NCI-H2029 treated with DMSO at 0.1 percent for 48 hours (cell line): ENCODE measurements around the gene MYH7B.

ENCODE experiments used
- DNase-seq: peaks from one replicate; lab custom pipeline; 2025; lab: John Stamatoyannopoulos, UW

The MYH7B gene

DNA sequence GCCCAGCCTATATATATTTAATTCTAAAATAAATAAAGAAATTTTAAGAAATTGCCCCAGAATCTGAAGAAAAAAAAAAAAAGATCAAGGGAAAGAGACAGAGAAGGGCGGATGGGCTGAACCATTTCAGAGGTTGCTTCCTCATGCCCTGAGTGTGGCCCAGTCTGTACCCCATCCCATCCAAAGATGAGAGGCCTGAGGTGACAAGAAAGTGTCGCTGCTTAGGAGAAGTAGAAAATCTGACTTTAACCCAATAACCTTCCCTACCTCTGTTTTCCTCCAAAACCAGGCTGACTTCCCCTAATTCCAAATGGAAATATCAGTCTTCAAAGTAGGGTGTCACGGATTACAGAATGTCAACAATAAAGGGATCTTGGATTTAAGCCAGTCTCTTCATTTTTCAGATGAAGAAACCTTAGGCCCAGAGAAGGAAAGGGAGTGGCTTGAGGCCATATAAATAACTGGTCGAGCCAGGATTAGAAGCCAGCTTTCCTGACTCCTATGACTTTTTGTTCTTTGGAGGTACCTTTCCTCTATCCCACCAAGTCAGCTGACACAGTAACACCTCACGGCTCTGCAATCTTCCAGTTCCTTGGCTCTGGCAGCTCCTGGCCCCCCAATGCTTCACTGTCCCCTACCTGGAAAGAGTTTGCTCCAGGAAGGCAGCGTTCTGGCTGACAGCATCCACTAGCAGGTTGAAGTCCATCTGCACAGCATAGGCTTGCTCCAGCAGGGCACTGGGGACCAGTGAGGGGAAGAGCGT lies 10.2 kb upstream of the MYH7B start:
- DNase-seq: no peak

DNA sequence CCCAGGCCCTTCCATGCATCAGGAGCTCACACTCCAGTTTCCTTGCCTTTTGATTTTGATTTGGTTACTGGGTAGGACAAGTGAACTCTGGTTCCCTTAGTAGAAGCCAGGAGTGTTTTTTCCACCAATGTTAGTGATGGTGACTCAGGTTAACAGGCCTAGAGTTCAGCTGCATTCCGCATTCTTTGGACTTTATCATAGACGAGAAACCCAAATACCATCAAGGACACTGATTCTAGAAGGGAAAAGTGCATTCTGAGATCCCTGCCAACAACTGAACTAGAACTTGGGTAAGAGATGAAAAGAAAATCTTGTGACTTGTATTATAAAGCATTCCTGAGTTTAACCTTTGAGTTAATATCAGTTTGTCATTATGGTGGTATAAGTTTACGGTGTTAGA lies 9.0 kb upstream of the MYH7B start:
- DNase-seq: no peak

DNA sequence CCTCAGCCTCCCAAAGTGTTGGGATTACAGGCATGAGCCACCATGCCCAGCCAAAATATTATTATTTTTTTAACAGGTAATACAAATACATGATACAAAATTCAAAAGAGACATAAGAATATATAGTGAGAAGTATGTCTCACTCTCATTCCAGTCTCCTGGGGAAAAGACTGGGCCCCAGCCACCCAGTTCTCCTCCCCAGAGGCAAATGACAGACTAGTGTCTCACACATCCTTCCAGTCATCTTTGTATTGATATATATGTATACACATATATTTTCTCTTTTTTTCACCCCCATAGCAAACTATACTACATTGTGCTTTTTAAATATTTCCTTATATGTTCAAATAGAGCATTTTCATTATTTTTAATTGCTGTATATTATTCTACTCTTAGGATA lies 8.3 kb upstream of the MYH7B start:
- DNase-seq: no peak

DNA sequence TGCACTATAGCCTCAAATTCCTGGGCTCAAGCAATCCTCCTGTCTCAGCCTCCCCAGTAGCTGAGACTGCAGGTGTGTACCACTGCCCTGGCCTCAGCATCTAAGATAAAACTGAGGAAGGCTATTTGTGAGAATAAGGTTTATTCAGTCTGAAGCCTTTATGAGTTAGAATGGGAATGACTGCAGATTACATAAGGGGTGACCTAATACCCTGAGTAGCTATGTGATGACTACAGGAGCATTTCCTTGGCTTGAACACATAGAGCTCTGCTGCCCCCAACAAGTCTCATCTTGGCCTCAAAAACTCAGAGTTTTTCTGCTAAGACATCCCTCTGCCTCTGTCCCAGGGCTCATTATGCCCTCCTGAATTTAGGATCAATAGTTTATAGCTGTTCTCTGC lies 7.6 kb upstream of the MYH7B start:
- DNase-seq: no peak

GRCh38 chr20:34949120-34949519 lies 6.5 kb upstream of the MYH7B start:
- no peak for DNase-seq

GRCh38 chr20:34951252-34951651 lies 4.4 kb upstream of the MYH7B start:
- no peak for DNase-seq

- no peak for DNase-seq
These were observed 4.0 kb upstream of the MYH7B start for GRCh38 chr20:34951652-34952051.

DNA sequence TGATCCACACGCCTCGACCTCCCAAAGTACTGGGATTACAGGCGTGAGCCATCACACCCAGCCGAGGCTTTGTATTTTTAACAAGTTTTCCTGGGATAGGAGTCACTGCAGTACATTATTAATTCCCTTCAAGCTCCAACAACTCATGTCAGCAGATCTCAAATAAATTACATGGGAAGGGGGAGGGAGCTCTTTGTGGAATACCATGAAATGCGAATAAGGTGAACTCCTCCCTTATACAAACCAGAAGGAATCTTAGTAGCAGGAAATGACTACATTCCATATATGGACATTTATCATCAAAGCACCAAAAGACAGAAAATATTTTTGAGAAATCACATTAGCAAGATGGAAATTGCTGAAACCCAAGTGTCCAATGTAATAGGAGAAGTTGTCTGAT lies 3.0 kb upstream of the MYH7B start:
- no peak for DNase-seq

DNA sequence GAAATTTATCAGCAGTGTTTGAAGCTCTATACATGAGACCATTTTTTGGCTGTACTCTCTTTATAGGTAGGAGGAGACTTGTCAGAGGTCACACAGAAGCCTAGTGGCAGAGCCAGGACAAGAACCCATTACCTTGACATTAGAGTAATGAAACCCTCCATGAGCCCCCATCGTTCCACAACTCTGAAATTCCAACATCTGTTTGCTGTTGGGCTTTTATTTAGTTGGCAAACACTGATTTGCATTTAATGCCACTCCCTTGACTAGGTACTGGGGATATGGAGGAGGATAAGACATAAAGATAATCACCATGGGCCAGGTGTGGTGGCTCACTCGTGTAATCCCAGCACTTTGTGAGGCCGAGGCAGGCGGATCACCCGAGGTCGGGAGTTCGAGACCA lies 1.7 kb upstream of the MYH7B start:
- DNase-seq: no peak

DNA sequence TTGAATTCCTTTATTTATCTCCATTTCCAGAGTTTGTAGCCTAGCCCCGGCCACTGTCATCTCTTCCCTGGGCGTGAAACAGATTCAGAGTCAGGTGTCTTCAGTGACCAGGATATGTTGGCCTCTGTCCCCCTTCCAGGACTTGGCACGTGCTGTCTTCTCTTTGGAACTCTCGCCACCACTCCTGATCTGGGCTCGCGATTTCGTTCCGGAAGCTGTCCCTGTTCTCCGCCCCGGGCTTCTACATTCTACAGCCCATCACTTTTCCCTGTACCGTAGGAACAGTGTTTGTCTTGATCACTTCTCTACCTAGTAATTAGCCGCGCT lies 801 bp upstream of the MYH7B start:
- peak; percentile 42 for DNase-seq

GRCh38 chr20:34956041-34956458 lies 382 bp downstream of the MYH7B start:
- no peak for DNase-seq

- DNase-seq: no peak
These were observed 1.2 kb downstream of the MYH7B start for GRCh38 chr20:34956751-34957472.

DNA sequence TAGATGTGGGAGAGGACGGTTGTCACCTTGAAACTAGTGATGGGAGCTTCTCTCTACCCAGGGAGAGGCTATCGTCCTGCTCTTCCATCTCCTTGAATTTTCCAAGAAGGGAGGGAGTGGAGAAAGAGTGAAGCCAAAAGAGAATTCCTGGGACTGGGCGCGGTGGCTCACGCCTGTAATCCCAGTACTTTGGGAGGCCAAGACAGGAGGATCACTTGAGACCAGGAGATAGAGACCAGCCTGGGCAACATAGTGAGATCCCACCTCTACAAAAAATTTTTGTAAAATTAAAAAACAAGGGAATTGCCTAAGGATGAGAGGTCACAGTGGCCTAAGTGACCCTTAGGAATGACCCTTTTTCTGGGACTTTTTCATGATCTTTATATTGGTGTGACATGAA lies 8.8 kb downstream of the MYH7B start:
- no peak for DNase-seq

- no peak for DNase-seq
These were observed 9.4 kb downstream of the MYH7B start for GRCh38 chr20:34965051-34965450.

- DNase-seq: no peak
These were observed 11.8 kb downstream of the MYH7B start for GRCh38 chr20:34967421-34967820.

DNA sequence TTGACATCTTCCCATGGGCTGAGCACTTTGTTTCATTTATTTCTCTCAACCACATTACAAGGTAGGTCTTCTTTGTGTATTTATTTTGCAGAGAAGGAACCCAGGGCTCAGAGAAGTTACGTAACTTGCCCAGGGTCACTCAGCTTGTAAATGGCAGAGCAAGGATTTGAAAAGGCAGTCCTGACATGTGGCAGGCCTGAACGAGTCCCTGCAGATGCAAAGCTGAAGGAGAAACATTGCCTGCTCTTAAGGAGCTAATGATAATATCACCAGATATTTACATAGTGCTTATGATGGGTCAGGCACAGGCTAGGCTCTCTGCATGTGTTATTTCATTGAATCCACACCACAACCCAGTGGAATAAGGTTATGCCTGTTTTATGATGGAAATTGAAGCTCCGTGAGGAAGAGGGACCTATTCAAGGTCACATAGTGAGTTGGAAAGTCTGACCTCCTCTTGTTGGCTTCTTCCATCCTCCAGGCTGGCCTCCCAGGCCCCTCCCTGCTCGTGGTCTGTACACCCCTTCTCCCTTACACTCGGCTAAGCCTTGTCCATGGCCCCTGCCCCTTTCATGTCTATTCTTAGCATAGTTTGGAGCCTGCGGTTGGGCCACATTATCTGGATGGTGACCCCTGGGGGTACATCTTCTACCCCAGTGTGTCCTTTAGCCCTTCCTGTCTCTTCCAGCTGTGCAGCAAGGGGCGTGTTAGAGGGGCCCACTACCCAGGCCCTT lies 12.5 kb downstream of the MYH7B start:
- DNase-seq: no peak

DNA sequence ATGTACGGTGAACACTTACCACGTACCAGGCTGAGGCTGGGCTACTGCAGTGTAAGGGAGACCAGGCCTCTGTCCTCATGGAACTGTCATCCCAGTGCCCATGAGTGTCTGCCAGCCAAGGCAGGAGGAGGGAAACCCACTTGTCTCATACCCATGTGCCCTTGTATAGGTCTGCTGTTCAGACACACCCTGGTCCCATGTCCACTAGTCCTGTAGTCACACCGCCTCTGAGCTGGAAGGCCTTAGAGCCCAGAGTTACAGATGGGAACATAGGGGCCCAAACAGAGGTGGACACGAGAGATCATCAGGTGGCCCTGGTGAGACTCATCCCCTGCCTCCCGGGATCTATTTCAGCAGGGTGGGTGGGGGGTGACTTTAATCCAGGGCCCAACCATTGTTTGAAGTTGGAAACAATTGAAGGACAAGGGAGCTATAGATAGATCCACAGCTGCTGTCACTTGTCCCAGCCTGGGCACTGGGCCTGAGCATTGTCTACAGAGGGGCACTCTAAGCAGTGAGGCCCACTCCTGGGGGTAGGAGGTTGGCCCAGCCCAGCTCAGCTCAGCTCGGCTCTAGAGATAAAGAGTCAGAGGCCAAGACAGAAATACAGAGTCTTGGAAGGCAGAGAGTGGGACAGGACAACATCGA lies 14.6 kb downstream of the MYH7B start:
- DNase-seq: no peak

DNA sequence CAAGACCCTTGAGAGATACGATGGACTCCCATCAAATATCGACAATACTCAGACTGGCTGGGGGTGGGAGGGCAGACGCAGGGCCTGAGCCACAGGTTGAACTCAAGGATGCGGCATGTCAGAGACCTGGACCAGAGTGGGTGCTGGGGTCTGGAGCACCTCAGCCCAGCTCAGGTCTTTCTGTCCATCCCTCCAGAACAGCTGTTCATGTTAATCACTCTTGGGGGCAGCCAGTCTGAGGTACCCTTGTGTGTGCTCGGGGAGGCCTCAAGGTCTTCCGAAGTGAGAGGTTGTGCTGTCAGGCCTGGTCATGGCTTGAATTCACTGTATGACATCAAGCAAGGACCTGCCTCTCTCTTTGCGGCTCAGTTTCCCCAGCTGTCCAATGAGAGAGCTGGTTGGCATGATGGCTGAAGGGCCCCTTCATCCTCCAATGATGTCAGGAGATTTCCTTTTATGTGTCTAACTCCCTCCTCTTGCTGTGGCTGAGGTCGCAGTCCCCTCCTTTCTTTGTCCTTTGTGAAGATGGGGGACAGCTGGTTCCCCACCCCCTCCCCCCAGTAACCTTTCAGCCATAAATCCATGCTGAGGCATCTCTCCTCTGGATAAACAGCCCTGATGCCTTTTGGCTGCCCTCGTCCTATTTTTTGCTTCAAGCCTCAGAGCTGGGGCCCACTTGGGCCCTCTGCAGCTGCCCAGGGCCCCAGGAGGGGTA lies 15.3 kb downstream of the MYH7B start:
- DNase-seq: no peak

DNA sequence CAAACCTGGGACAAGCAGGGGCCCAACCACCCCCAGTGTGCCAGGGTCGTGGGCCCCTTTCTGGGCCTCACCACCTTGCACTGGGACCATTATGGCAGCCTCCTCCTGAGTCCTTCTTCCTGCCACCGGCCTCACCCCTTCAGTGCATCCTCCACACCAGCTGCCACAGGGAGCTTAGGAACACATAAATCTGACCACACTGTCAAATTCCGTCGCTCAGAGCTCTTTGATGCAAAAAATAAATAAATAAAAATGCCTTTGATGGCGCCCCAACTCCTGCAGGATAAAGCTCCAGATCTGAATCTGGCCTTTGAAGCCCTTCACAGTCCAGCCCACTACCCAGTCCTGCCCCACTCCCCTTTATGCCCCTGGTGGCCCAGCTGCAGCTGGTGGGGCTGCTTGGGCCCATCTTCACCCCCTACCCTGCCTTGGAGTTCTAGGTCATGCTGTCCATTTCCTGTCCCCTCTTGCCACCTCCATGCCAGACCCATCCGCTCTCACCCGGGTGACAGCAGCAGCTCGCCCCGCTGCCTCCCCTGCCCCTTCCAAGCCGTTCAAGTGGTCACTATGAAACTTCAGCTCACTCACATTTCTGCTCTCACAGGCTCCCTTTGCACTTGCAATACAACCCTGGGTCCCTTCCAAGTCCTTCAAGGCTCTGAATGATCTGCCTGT lies 16.0 kb downstream of the MYH7B start:
- DNase-seq: no peak

DNA sequence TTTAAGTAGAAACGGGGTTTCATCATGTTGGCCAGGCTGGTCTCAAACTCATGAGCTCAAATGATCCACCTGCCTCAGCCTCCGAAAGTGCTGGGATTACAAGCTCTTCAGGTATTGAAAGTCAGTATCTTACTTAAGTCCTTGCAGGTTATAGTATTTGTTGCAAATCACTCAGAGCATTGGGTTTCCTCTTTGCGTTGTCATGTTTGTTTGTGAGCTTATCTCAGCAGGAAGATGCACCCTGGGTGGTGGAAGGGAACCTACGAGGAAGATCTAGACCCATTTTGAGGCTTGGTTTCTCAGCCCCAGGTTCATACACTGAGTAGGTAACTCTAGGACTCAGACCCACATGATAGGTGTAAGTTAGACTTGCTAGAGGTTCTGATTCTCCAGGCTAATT lies 18.6 kb downstream of the MYH7B start:
- DNase-seq: no peak

- no peak for DNase-seq
These were observed 20.6 kb downstream of the MYH7B start for GRCh38 chr20:34976286-34976685.
